PC-3 (cell line): ENCODE measurements around the gene CSAG2. TPM values are rescaled to one million over a fixed set of nuclear protein-coding genes. Genes with fewer than 3 reads are reported as not detected.

Experiments
- ATAC-seq: fragments of 200-7000 bp; cut with Tn5 transposase; 2 replicates; pipeline ENCODE4 v1.9.1; 2020; ENCODE audit warnings: mild to moderate bottlenecking, moderate library complexity
- BruUV-seq: library from RNA; stranded (reverse); fragments of 400-500 nt; replicated peaks from 2 replicates; lab custom pipeline; 2021; lab: Mats Ljungman, UMichigan
- CTCF ChIA-PET: fragments of 300-600 bp; sonication (Branson Sonifier 250); formaldehyde crosslinking; loops from one replicate; lab custom pipeline; 2022; ENCODE audit warnings: antibody characterized with exemption; lab: Charles Lee
- POLR2A ChIA-PET: fragments of 300-600 bp; sonication (Branson Sonifier 250); formaldehyde crosslinking; loops from one replicate; lab custom pipeline; 2022; ENCODE audit warnings: antibody characterized with exemption; ENCODE audit not compliant: unreplicated experiment; lab: Charles Lee
- DNase-seq: peaks from one replicate; pipeline ENCODE4 v3.0.0-alpha.2; 2015
- H2AFZ ChIP-seq: fragments of 300-600 bp; sonication (generic); 2 replicates; pipeline ENCODE4 v1.6.0; 2016; ENCODE audit warnings: antibody characterized with exemption, low read length
- H3F3A ChIP-seq: fragments of 300-600 bp; sonication (generic); one replicate; pipeline ENCODE4 v1.6.0; 2017; ENCODE audit warnings: antibody characterized with exemption, low read length, control low read depth, mild to moderate bottlenecking; ENCODE audit not compliant: unreplicated experiment
- H3K27ac ChIP-seq: fragments of 300-600 bp; sonication (generic); 2 replicates; pipeline ENCODE4 v1.5.1; 2016; ENCODE audit warnings: mild to moderate bottlenecking, low read length
- H3K27me3 ChIP-seq: fragments of 300-600 bp; sonication (generic); 2 replicates; pipeline ENCODE4 v1.6.1; 2016; ENCODE audit warnings: low read length, mixed read lengths
- H3K36me3 ChIP-seq: fragments of 300-600 bp; sonication (generic); 2 replicates; pipeline ENCODE4 v1.6.1; 2016; ENCODE audit warnings: low read depth, mixed run types, low read length, mixed read lengths
- H3K4me1 ChIP-seq: fragments of 300-600 bp; sonication (generic); 2 replicates; pipeline ENCODE4 v1.5.1; 2016; ENCODE audit warnings: low read length; ENCODE audit not compliant: insufficient read depth
- H3K4me2 ChIP-seq: fragments of 300-600 bp; sonication (generic); 2 replicates; pipeline ENCODE4 v1.6.0; 2016; ENCODE audit warnings: low read length
- H3K4me3 ChIP-seq: fragments of 300-600 bp; sonication (generic); 2 replicates; pipeline ENCODE4 v1.5.1; 2016; ENCODE audit warnings: mild to moderate bottlenecking, low read length, mixed read lengths
- H3K79me2 ChIP-seq: fragments of 300-600 bp; sonication (generic); 2 replicates; pipeline ENCODE4 v1.6.1; 2017; ENCODE audit warnings: low read length, mixed read lengths
- H3K9ac ChIP-seq: fragments of 300-600 bp; sonication (generic); 2 replicates; pipeline ENCODE4 v1.6.0; 2016; ENCODE audit warnings: mild to moderate bottlenecking, low read length
- H3K9me2 ChIP-seq: fragments of 300-600 bp; sonication (generic); replicated peaks from 2 replicates; pipeline ENCODE4 v1.6.1; 2016; ENCODE audit warnings: mixed run types, low read length, mixed read lengths
- H3K9me3 ChIP-seq: fragments of 300-600 bp; sonication (generic); 2 replicates; pipeline ENCODE4 v1.6.1; 2016; ENCODE audit warnings: low read length, mixed read lengths
- H4K20me1 ChIP-seq: fragments of 300-600 bp; sonication (generic); 2 replicates; pipeline ENCODE4 v1.6.1; 2016; ENCODE audit warnings: low read length, mixed read lengths
- CTCF ChIP-seq: fragments of 300-600 bp; sonication (generic); conservative IDR thresholded peaks from 2 replicates; pipeline ENCODE4 v1.5.1; 2017; ENCODE audit warnings: antibody characterized with exemption, low read depth, mild to moderate bottlenecking, low read length
- EZH2 ChIP-seq: fragments of 300-600 bp; sonication (generic); IDR thresholded peaks from one replicate; pipeline ENCODE4 v1.6.1; 2017; ENCODE audit warnings: antibody characterized with exemption, mild to moderate bottlenecking, low read length; ENCODE audit not compliant: unreplicated experiment
- EZH2phosphoT487 ChIP-seq: fragments of 300-600 bp; sonication (generic); IDR thresholded peaks from 2 replicates; pipeline ENCODE4 v1.6.1; 2018; ENCODE audit warnings: mild to moderate bottlenecking, antibody characterized with exemption, low read length, borderline replicate concordance
- intact Hi-C: fragments of 100-400 bp; cut with micrococcal nuclease; formaldehyde crosslinking; loops from 2 replicates; pipeline ENCODE4 v1.9.0; 2023
- total RNA-seq: library from RNA; depleted of rRNA; stranded (reverse); fragments of >200 nt; gene quantifications from 2 replicates; pipeline ENCODE4 v1.2.3, GENCODE V29; 2014; rRNA removed

CSAG2 gene
- total RNA-seq, 1 experiment from 2014 or later: not detected

- Histone ChIP-seq H3K4me1 (no peaks in the 10 kb centered on the region), H4K20me1 (no peaks in the 10 kb centered on the region), H3K9me3 (no peaks in the 10 kb centered on the region), H3K27ac (no peak overlapping the region), H2AFZ (no peak overlapping the region), H3K79me2 (no peaks in the 10 kb centered on the region), H3K9ac (no peak overlapping the region), H3K36me3 (no peaks in the 10 kb centered on the region), H3F3A (no peaks in the 10 kb centered on the region), H3K9me2 (no peaks in the 10 kb centered on the region), H3K27me3 (no peaks in the 10 kb centered on the region), H3K4me3 (no peak overlapping the region), H3K4me2 (no peak overlapping the region)
- CTCF ChIA-PET: no interaction called here
- intact Hi-C loops: no loop called here
- TF ChIP-seq CTCF (no peak), EZH2 (no peak), EZH2phosphoT487 (no peak)
- ATAC-seq (no peak), DNase-seq (no peak)
- POLR2A ChIA-PET: no interaction called here
- BruUV-seq: no TSS peak
These were observed 34.9 kb downstream of the CSAG2 start for GRCh38 chrX:152674135-152674534.

GRCh38 chrX:152663086-152663485 lies 46.0 kb downstream of the CSAG2 start:
- CTCF ChIA-PET: no interaction called here
- no peak overlapping the region for H2AFZ ChIP-seq
- H3K4me1 ChIP-seq: no peaks in the 10 kb centered on the region
- no peak for ATAC-seq
- no peak for DNase-seq
- H3K27ac ChIP-seq: no peak overlapping the region
- H4K20me1 ChIP-seq: no peaks in the 10 kb centered on the region
- H3K4me3 ChIP-seq: no peak overlapping the region
- no peaks in the 10 kb centered on the region for H3K9me2 ChIP-seq
- H3K27me3 ChIP-seq: 0 out of 2 replicates have a peak, but pooled peaks cover 3% of the 10 kb centered on the region
- H3F3A ChIP-seq: no peaks in the 10 kb centered on the region
- BruUV-seq: no TSS peak
- no peaks in the 10 kb centered on the region for H3K9me3 ChIP-seq
- no peak overlapping the region for H3K9ac ChIP-seq
- no peak overlapping the region for H3K4me2 ChIP-seq
- intact Hi-C loops: no loop called here
- TF ChIP-seq CTCF (no peak), EZH2phosphoT487 (no peak), EZH2 (no peak)
- POLR2A ChIA-PET: no interaction called here
- H3K79me2 ChIP-seq: no peaks in the 10 kb centered on the region
- no peaks in the 10 kb centered on the region for H3K36me3 ChIP-seq

GRCh38 chrX:152658302-152658701 lies 50.8 kb downstream of the CSAG2 start:
- Histone ChIP-seq H3K27me3 (peaks cover 6% of the 10 kb centered on the region; the same call in 1 of the 2 replicates), H3K27ac (no peak overlapping the region), H3K4me3 (no peak overlapping the region), H2AFZ (no peak overlapping the region), H3K79me2 (no peaks in the 10 kb centered on the region), H3F3A (no peaks in the 10 kb centered on the region), H3K4me1 (no peaks in the 10 kb centered on the region), H3K9me3 (no peaks in the 10 kb centered on the region), H3K9me2 (no peaks in the 10 kb centered on the region), H3K9ac (no peak overlapping the region), H3K4me2 (no peak overlapping the region), H3K36me3 (no peaks in the 10 kb centered on the region), H4K20me1 (no peaks in the 10 kb centered on the region)
- DNase-seq (no peak), ATAC-seq (no peak)
- CTCF ChIA-PET: no interaction called here
- BruUV-seq: no TSS peak
- TF ChIP-seq EZH2phosphoT487 (no peak), EZH2 (no peak), CTCF (peak; percentile 41)
- intact Hi-C loops: no loop called here
- POLR2A ChIA-PET: no interaction called here

Other genes with a start within 250 kb of the CSAG2 start
- under 0.01 TPM in 1 of 2 replicates, not detected in the other for gene GABRQ, start 71.4 kb downstream of the CSAG2 start, total RNA-seq
- gene MAGEA3, start 10.5 kb downstream of the CSAG2 start, total RNA-seq: 2.5 and 3.0 TPM in 2 replicates
- not detected in 2 replicates for gene MAGEA2B, start 5.4 kb upstream of the CSAG2 start, total RNA-seq
- not detected in 2 replicates for gene CSAG1, start 24.4 kb upstream of the CSAG2 start, total RNA-seq
- gene MAGEA12, start 24.5 kb upstream of the CSAG2 start, total RNA-seq: 0.23 and 0.29 TPM in 2 replicates
- not detected in 2 replicates for gene MAGEA2, start 44.6 kb upstream of the CSAG2 start, total RNA-seq
- not detected in 2 replicates for gene CSAG3, start 49.9 kb upstream of the CSAG2 start, total RNA-seq
- 1.2 and 1.3 TPM in 2 replicates for gene MAGEA6, start 60.4 kb upstream of the CSAG2 start, total RNA-seq
- 40.9 and 42.9 TPM in 2 replicates for gene CETN2, start 121.5 kb upstream of the CSAG2 start, total RNA-seq
- gene NSDHL, start 121.8 kb upstream of the CSAG2 start, total RNA-seq: 32.3 and 33.7 TPM in 2 replicates
- 68.9 and 77.0 TPM in 2 replicates for gene ZNF185, start 188.8 kb upstream of the CSAG2 start, total RNA-seq